Stomach (tissue), 9 donors: Measurements from ENCODE around the gene FBXL17. TPM values are rescaled to one million over a fixed set of nuclear protein-coding genes. Genes with fewer than 3 reads are reported as not detected.
A peak's percentile ranks its signal among the peaks of the same experiment; 100 is the strongest.

Source experiments
- DNase-seq, 2 donors: peaks; one replicate each; pipeline versions ENCODE4 v3.0.0 to v3.0.0-alpha.2; 2013 to 2019
- H3K27ac ChIP-seq, 5 donors: fragments of 200-600 bp in 4 of 5; sonication (generic) in 4 of 5; one replicate each; pipeline ENCODE4 v1.5.1; 2013 to 2019; ENCODE audit warnings: mild to moderate bottlenecking in 1 of 5, moderate library complexity in 1 of 5
- H3K27me3 ChIP-seq, 3 donors: fragments of 200-600 bp; sonication (generic); one replicate each; pipeline ENCODE4 v1.5.1; 2017 to 2019; ENCODE audit warnings: mixed run types in 1 of 3
- H3K36me3 ChIP-seq, 4 donors: fragments of 200-600 bp; sonication (generic); 1 replicate in 3 of 4; 2 replicates in 1 of 4; pipeline ENCODE4 v1.5.1; 2016 to 2019
- H3K4me1 ChIP-seq, 4 donors: fragments of 200-600 bp; sonication (generic); one replicate each; pipeline ENCODE4 v1.5.1; 2016 to 2019
- H3K4me3 ChIP-seq, 4 donors: fragments of 200-600 bp; sonication (generic) in 3 of 4; one replicate each; pipeline ENCODE4 v1.5.1; 2016 to 2019; ENCODE audit warnings: mild to moderate bottlenecking in 1 of 4
- H3K9me3 ChIP-seq, 4 donors: fragments of 200-600 bp; sonication (generic); one replicate each; pipeline ENCODE4 v1.5.1; 2016 to 2019
- EP300 ChIP-seq: sonication (generic); formaldehyde crosslinking; IDR thresholded peaks from one replicate; pipeline ENCODE4 v1.6.1; 2017; ENCODE audit warnings: antibody characterized with exemption
- POLR2A ChIP-seq, 4 donors: fragments of 450-650 bp; IDR thresholded peaks; one replicate each; pipeline ENCODE4 v1.6.1; 2016; ENCODE audit warnings: antibody characterized with exemption in 4 of 4, control low read depth in 2 of 4, mild to moderate bottlenecking in 1 of 4, moderate library complexity in 1 of 4
- POLR2AphosphoS5 ChIP-seq, 3 donors: sonication (generic); formaldehyde crosslinking; IDR thresholded peaks; one replicate each; pipeline ENCODE4 v1.6.1; 2016; ENCODE audit warnings: antibody characterized with exemption in 3 of 3
- WGBS, 5 donors: extraction: QIAGEN DNeasy Blood & Tissue Kit in 3 of 5; methylation state at CpG; one replicate each; pipeline versions ENCODE4 v1.1.5 to v1.1.7; 2013 to 2018; 5-methylcytosine and 5-hydroxymethylcytosine counted together
- intact Hi-C: fragments of 100-400 bp; cut with DNase I; formaldehyde crosslinking; loops from one replicate; pipeline ENCODE4 v1.15.1; 2023; ENCODE audit warnings: low total_unique reads
- polyA plus RNA-seq, 3 donors: library from polyadenylated mRNA; stranded (reverse); fragments of 200-250 nt; gene quantifications; one replicate each; pipeline ENCODE4 v1.2.3, GENCODE V29; 2013
- total RNA-seq, 5 donors: library from RNA; depleted of rRNA; stranded (reverse); fragments of >200 nt; gene quantifications; one replicate each; pipeline versions ENCODE4 v1.1.0 to v1.2.3, GENCODE V29; 2014 to 2016
- TF ChIP-seq, protein P1 (sequence below), 7 experiments: fragments of 450-650 bp in 4 of 7; fragments of 200-600 bp in 3 of 7; sonication (generic) in 3 of 7; IDR thresholded peaks; one replicate each; pipeline ENCODE4 v1.5.1; 2016 to 2019; ENCODE audit warnings: antibody characterized with exemption in 7 of 7, control low read depth in 2 of 7, mild to moderate bottlenecking in 1 of 7
- donor health status: healthy with polysubstance abuse.
- donor health status: Bipolar disorder and iron deficiency.
- donor health status: healthy.

Gene FBXL17
- total and polyA plus RNA-seq, 8 donors = 3.8 to 28.0 (median 14.4) TPM

DNA sequence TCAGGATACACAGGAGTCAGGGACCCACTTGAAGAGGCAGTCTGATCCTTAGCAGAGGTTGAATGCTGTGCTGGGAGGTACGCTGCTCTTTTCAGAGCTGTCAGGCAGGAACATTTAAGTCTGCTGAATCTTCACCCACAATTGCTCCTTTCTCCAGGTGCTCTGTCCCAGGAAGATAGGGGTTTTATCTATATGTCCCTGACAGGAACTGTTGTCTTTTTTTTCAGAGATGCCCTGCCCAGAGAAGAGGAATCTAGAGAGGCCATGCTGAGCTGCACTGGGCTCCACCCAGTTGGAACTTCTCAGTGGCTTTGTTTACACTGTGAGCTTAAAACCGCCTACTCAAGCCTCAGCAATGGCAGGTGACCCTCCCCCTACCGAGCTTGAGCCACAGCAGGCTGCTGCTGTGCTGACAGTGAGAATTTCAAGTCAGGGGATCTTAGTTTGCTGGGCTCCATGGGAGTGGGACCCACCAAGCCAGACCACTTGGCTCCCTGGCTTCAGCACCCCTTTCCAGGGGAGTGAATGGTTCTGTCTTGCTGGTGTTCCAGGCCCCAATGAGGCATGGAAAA lies 169.0 kb downstream of the FBXL17 start:
- WGBS, 5 donors = 68 to 100% (median 74%) methylated on average over 1 to 3 of the region's 3 CpGs

DNA sequence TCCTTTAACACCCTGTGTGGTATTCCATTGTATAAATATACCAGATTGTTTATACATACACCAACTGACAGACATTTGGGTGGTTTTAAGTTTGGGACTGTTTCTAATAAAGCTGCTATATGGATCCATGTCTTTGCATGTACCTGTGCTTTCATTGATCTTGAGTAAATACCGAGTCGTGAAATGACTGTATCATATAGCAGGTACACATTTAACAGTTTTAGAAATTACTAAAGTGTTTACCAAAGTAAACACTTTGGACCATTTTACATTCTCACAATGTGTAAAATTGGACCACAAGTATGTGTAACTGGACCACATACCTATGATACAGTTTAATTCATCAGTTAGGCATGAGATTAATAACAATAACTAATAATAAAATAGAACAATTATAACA lies 175.2 kb downstream of the FBXL17 start:
- intact Hi-C loops = no loop called here
- Histone ChIP-seq H3K27me3 (no peaks in the 10 kb centered on the region), H3K4me3 (no peak overlapping the region), H3K9me3 (no peaks in the 10 kb centered on the region), H3K27ac (no peak overlapping the region), H3K4me1 (no peaks in the 10 kb centered on the region), H3K36me3 (no peaks in the 10 kb centered on the region)
- DNase-seq = no peak
- no peak for TF ChIP-seq POLR2AphosphoS5 (IDR thresholded peaks at IDR 0.05)
- TF ChIP-seq POLR2A (IDR thresholded peaks at IDR 0.05) = no peak
- no peak for TF ChIP-seq EP300
- TF ChIP-seq, protein P1, sequence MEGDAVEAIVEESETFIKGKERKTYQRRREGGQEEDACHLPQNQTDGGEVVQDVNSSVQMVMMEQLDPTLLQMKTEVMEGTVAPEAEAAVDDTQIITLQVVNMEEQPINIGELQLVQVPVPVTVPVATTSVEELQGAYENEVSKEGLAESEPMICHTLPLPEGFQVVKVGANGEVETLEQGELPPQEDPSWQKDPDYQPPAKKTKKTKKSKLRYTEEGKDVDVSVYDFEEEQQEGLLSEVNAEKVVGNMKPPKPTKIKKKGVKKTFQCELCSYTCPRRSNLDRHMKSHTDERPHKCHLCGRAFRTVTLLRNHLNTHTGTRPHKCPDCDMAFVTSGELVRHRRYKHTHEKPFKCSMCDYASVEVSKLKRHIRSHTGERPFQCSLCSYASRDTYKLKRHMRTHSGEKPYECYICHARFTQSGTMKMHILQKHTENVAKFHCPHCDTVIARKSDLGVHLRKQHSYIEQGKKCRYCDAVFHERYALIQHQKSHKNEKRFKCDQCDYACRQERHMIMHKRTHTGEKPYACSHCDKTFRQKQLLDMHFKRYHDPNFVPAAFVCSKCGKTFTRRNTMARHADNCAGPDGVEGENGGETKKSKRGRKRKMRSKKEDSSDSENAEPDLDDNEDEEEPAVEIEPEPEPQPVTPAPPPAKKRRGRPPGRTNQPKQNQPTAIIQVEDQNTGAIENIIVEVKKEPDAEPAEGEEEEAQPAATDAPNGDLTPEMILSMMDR (IDR thresholded peaks at IDR 0.05) = no peak
- WGBS, 5 donors = 92 to 95% (median 94%) methylated on average over 2 of the region's 2 CpGs

More for the DNA sequence above, 169.0 kb downstream of the FBXL17 start:
- Histone ChIP-seq H3K9me3 (peaks cover 0 to 3% (median 0%) of the 10 kb centered on the region in 4 donors), H3K4me1 (no peaks in the 10 kb centered on the region), H3K4me3 (no peak overlapping the region), H3K27ac (no peak overlapping the region), H3K27me3 (no peaks in the 10 kb centered on the region), H3K36me3 (peaks cover 0 to 5% (median 0%) of the 10 kb centered on the region in 4 donors)
- peak in 1 of 2 donors; percentile 25 for DNase-seq
- intact Hi-C loops = no loop called here
- TF ChIP-seq, protein P1 (IDR thresholded peaks at IDR 0.05) = no peak
- TF ChIP-seq POLR2AphosphoS5 (IDR thresholded peaks at IDR 0.05) (no peak), POLR2A (IDR thresholded peaks at IDR 0.05) (no peak), EP300 (no peak)

DNA sequence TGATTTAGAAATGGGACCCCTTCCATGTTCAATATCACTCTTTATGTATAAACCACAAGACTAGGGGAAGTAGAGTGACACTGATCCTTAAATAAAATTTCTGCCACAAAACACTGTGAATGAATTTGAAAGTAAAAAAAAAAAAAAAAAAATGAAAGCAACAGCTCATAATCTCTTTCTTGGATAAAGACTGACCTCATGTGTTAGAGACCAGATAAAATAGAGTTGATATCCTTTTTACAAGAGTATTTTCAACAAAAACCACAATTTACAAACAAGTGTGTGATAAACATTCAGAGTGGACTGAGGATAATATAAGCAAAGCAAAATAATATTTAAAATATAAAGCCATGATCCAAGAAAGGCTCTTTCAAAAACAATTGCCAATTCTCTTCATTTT lies 180.2 kb downstream of the FBXL17 start:
- H3K27ac ChIP-seq = no peak overlapping the region
- TF ChIP-seq, protein P1 (IDR thresholded peaks at IDR 0.05) = no peak
- no peak for TF ChIP-seq POLR2AphosphoS5 (IDR thresholded peaks at IDR 0.05)
- no peak for TF ChIP-seq EP300
- TF ChIP-seq POLR2A (IDR thresholded peaks at IDR 0.05) = no peak
- no peaks in the 10 kb centered on the region for H3K27me3 ChIP-seq
- intact Hi-C loops = no loop called here
- H3K9me3 ChIP-seq = no peaks in the 10 kb centered on the region
- no peak for DNase-seq
- no peaks in the 10 kb centered on the region for H3K4me1 ChIP-seq
- H3K4me3 ChIP-seq = no peak overlapping the region
- H3K36me3 ChIP-seq = no peaks in the 10 kb centered on the region

DNA sequence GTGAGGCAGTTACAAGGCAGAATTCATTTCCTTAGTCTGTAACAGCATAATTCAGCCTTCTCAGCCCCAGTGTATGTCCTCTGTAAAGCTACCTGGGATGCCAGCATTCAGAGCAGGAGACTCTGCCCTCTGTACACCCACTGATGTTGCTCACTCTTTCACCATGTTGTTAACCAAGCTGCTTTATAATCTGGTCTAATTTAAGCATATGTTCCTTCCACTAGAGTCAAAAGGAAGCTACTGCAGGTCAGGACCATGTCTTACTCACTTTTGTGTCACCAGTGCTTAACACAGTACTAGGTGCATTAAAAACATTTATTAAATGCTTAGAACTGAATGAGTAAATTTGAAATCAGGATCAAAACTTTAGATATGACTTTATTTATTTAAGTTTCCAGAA lies 185.6 kb downstream of the FBXL17 start:
- Histone ChIP-seq H3K4me3 (no peak overlapping the region), H3K36me3 (no peaks in the 10 kb centered on the region), H3K4me1 (no peaks in the 10 kb centered on the region), H3K9me3 (no peaks in the 10 kb centered on the region), H3K27me3 (no peaks in the 10 kb centered on the region), H3K27ac (no peak overlapping the region)
- TF ChIP-seq EP300 = no peak
- TF ChIP-seq, protein P1 (IDR thresholded peaks at IDR 0.05) = no peak
- no peak for TF ChIP-seq POLR2AphosphoS5 (IDR thresholded peaks at IDR 0.05)
- TF ChIP-seq POLR2A (IDR thresholded peaks at IDR 0.05) = no peak
- DNase-seq = no peak
- intact Hi-C loops = no loop called here
